Coronary artery (tissue), 2 donors: ENCODE data around the gene KIF25.

ENCODE experiments used
- DNase-seq: peaks from one replicate; pipeline ENCODE4 v3.0.0-alpha.2; 2017; ENCODE audit warnings: low spot score
- H3K27ac ChIP-seq, 2 donors: fragments of 200-600 bp; sonication (generic); one replicate each; pipeline ENCODE4 v1.5.1; 2016 to 2019
- H3K4me3 ChIP-seq: fragments of 200-600 bp; sonication (generic); 2 replicates; pipeline ENCODE4 v1.5.1; 2016; ENCODE audit warnings: mild to moderate bottlenecking, moderate library complexity
- TF ChIP-seq, protein P1 (sequence below): fragments of 200-600 bp; sonication (generic); IDR thresholded peaks from one replicate; pipeline ENCODE4 v1.5.1; 2019; ENCODE audit warnings: antibody characterized with exemption

Gene KIF25

DNA sequence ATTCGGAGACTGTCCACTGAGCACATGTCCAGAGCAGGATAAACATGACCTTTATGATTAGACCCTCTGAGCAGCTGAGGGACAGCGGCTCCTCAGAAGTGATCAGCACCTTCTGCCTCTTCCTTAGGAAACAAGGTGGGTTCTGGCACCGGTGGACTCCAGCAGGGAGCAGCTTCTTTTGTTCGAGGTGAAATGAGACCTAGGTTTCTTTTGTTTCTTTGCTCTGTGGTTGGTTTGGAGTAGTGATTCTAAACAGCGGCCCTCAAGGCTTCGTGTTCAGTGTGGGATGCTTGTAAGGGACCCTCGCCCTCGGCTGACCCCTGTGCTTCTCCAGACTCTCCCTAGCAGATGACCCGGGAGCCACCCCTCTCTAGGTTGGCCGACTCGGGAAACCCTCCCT lies 96.2 kb downstream of the KIF25 start:
- H3K27ac ChIP-seq, result no peak overlapping the region
- H3K4me3 ChIP-seq, result no peak overlapping the region
- TF ChIP-seq, protein P1, sequence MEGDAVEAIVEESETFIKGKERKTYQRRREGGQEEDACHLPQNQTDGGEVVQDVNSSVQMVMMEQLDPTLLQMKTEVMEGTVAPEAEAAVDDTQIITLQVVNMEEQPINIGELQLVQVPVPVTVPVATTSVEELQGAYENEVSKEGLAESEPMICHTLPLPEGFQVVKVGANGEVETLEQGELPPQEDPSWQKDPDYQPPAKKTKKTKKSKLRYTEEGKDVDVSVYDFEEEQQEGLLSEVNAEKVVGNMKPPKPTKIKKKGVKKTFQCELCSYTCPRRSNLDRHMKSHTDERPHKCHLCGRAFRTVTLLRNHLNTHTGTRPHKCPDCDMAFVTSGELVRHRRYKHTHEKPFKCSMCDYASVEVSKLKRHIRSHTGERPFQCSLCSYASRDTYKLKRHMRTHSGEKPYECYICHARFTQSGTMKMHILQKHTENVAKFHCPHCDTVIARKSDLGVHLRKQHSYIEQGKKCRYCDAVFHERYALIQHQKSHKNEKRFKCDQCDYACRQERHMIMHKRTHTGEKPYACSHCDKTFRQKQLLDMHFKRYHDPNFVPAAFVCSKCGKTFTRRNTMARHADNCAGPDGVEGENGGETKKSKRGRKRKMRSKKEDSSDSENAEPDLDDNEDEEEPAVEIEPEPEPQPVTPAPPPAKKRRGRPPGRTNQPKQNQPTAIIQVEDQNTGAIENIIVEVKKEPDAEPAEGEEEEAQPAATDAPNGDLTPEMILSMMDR, result no peak
- DNase-seq, result no peak
